ENCODE measurements around the gene ACSF2.

Gene ACSF2

DNA sequence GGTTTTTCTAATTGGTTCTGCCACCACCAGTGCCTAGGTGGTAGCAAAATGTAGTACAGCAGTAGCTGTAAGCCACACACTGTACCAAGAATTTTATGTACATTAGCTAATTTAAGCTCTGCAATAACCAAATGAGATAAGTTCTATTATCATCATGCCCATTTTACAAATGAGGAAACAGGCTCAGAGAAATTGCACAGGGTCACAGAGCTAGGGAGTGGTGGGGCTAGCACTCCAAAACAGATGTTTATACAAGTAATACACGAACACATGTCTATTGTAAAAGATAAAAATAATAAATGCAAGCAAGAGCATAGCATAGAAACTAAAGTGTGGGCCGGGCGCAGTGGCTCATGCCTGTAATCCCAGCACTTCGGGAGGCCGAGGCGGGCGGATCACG is 66.2 kb downstream of the ACSF2 start:
- TF ChIP-seq, protein P1, sequence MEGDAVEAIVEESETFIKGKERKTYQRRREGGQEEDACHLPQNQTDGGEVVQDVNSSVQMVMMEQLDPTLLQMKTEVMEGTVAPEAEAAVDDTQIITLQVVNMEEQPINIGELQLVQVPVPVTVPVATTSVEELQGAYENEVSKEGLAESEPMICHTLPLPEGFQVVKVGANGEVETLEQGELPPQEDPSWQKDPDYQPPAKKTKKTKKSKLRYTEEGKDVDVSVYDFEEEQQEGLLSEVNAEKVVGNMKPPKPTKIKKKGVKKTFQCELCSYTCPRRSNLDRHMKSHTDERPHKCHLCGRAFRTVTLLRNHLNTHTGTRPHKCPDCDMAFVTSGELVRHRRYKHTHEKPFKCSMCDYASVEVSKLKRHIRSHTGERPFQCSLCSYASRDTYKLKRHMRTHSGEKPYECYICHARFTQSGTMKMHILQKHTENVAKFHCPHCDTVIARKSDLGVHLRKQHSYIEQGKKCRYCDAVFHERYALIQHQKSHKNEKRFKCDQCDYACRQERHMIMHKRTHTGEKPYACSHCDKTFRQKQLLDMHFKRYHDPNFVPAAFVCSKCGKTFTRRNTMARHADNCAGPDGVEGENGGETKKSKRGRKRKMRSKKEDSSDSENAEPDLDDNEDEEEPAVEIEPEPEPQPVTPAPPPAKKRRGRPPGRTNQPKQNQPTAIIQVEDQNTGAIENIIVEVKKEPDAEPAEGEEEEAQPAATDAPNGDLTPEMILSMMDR (IDR thresholded peaks at IDR 0.05; ENCODE audit: low read depth, low read length) = no peak
- H3K4me3 ChIP-seq (ENCODE audit: low read depth, low read length) = no peak overlapping the region

DNA sequence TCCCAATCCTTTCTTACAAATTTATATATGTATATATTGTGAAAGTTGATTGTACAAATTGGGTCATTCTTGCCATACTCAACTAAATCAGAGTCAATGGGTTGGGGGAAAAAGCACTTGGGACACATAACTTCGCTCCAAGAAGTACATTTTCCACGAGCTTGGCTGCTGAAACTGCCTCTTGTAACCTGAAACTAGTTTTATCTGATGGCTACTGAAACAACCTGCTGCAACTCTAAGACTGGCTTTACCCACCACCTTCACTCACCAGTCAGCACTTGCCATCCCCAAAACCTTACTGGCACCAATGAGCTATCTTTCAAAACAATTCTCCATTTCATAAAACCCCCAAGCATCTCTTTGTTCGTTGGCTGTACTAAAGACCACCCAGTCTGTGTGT is 67.7 kb downstream of the ACSF2 start:
- TF ChIP-seq, protein P1 (IDR thresholded peaks at IDR 0.05; ENCODE audit: low read depth, low read length) = no peak

DNA sequence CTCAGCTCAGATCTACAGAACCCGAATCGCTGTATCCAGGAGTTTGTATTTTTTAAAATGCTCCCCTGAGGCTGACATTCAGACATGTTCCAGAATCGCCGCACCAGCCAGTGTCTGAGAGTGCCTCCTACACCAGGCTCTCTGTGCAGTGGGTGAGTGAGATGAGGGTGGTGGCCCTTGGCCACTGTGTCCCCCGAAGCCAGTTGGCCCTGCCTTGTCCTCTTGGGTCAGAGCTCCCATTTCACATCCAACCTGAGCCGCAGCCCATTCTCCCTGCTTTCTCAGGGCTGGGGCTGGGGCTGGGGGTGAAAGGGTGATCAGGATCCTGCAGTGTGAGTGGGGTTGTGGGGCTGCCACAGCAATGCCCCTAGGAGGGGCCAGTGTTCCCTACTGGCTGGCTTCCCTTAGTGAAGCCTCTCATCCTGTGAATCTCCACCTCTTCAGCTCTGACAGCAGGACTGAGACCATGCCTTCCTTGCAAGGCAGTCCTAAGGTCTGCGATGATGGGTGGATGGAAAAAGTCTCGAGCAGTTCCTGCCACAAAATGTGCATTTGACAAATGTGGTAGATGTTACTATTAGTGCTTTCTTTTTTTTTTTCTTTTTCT is 69.3 kb downstream of the ACSF2 start:
- TF ChIP-seq, protein P1 (IDR thresholded peaks at IDR 0.05; ENCODE audit: low read depth, low read length) = no peak
- no peak overlapping the region for H3K4me3 ChIP-seq (ENCODE audit: low read depth, low read length)

More for the DNA sequence above, 67.7 kb downstream of the ACSF2 start:
- no peak overlapping the region for H3K4me3 ChIP-seq (ENCODE audit: low read depth, low read length)

- H3K4me3 ChIP-seq (ENCODE audit: low read depth, low read length) = no peak overlapping the region
- TF ChIP-seq, protein P1 (IDR thresholded peaks at IDR 0.05; ENCODE audit: low read depth, low read length) = no peak
These were observed 69.9 kb downstream of the ACSF2 start for GRCh38 chr17:50495918-50496317.

- H3K4me3 ChIP-seq (ENCODE audit: low read depth, low read length) = no peak overlapping the region
- TF ChIP-seq, protein P1 (IDR thresholded peaks at IDR 0.05; ENCODE audit: low read depth, low read length) = no peak
These were observed 72.2 kb downstream of the ACSF2 start for GRCh38 chr17:50498021-50498874.

DNA sequence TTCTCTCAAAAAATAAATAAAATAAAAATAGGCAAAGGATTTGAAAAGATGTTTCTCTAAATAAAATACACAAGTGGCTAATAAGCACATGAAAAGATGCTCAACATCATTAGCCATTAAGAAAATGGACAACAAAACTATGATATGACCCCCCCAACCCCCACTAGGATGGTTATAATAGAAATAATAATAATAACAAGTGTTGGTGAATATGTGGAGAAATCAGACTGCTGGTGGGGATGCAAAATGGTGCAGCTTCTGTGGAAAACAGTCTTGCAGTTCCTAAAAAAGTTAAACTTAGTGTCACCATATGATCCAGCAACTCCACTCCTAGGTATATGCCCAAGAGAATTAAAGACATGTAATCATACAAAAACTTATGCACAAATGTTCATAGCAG is 73.3 kb downstream of the ACSF2 start:
- TF ChIP-seq, protein P1 (IDR thresholded peaks at IDR 0.05; ENCODE audit: low read depth, low read length) = no peak
- H3K4me3 ChIP-seq (ENCODE audit: low read depth, low read length) = no peak overlapping the region

DNA sequence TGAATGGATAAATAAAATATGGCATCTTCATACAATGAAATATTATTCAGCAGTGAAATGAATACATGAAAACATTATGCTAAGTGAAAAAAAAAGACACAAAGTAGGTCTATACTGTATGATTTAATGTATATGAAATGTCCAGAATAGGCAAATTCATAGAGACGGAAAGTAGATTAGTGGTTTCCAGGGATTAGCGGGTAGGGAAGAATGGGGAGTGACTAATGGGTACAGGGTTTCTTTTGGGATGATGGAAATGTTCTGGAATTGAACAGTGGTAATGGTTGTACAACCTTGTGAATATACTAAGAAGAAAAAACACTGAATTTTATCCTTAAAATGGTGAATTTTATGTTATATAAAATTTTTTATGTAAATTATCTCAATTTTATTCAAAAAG is 73.7 kb downstream of the ACSF2 start:
- TF ChIP-seq, protein P1 (IDR thresholded peaks at IDR 0.05; ENCODE audit: low read depth, low read length) = no peak
- H3K4me3 ChIP-seq (ENCODE audit: low read depth, low read length) = no peak overlapping the region
